WERI-Rb-1 (cell line): ENCODE measurements around the gene CD2AP.
"Not testable (repeated sequence)": the region's sequence is repeated elsewhere in the genome, so short reads cannot be mapped to it uniquely, and the experiment has no call there.

ENCODE experiments used
- DNase-seq: peaks from one replicate; pipeline ENCODE4 v3.0.0-alpha.2; 2020
- H3K27ac ChIP-seq: fragments of 250-450 bp; sonication (Bioruptor Pico); 2 replicates; pipeline ENCODE4 v1.5.1; 2020; ENCODE audit warnings: mild to moderate bottlenecking, moderate library complexity
- H3K27me3 ChIP-seq: fragments of 250-450 bp; sonication (Bioruptor Pico); 2 replicates; pipeline ENCODE4 v1.5.1; 2021; ENCODE audit warnings: mild to moderate bottlenecking, low read depth, moderate library complexity; ENCODE audit not compliant: insufficient read depth, severe bottlenecking
- H3K36me3 ChIP-seq: fragments of 250-450 bp; sonication (Bioruptor Pico); 2 replicates; pipeline ENCODE4 v1.5.1; 2020; ENCODE audit warnings: mild to moderate bottlenecking, moderate library complexity
- H3K4me3 ChIP-seq: 2 replicates; pipeline ENCODE4 v1.5.1; 2011; ENCODE audit warnings: low read depth, mild to moderate bottlenecking, control low read depth, low read length
- H3K9me3 ChIP-seq: fragments of 250-450 bp; sonication (Bioruptor Pico); 2 replicates; pipeline ENCODE4 v1.5.1; 2021; ENCODE audit warnings: mild to moderate bottlenecking, moderate library complexity; ENCODE audit not compliant: severe bottlenecking
- TF ChIP-seq, protein P1 (sequence below): IDR thresholded peaks from 2 replicates; pipeline ENCODE4 v1.5.1; 2011; ENCODE audit warnings: low read depth, mild to moderate bottlenecking, control low read depth, inconsistent platforms, low read length

CD2AP gene

DNA sequence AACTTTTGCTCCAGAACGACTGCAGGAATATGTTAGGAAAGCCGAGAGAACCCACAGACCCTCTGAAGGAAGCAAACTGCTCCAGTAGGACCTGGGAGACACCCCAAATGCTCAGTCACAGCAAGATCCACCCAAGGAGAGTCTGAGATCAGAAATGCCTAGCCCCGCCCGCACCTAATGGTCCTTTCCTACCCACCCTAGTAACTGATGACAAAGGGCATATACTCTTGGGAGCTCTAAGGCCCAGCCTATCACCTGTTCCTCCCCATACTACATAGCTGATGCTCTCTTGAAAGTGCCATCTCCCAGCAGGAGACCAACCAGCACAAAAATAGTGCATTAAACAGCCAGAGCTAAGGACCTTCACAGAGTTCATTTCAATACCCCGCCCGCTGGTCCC lies 67.6 kb downstream of the CD2AP start:
- DNase-seq: no peak
- TF ChIP-seq, protein P1, sequence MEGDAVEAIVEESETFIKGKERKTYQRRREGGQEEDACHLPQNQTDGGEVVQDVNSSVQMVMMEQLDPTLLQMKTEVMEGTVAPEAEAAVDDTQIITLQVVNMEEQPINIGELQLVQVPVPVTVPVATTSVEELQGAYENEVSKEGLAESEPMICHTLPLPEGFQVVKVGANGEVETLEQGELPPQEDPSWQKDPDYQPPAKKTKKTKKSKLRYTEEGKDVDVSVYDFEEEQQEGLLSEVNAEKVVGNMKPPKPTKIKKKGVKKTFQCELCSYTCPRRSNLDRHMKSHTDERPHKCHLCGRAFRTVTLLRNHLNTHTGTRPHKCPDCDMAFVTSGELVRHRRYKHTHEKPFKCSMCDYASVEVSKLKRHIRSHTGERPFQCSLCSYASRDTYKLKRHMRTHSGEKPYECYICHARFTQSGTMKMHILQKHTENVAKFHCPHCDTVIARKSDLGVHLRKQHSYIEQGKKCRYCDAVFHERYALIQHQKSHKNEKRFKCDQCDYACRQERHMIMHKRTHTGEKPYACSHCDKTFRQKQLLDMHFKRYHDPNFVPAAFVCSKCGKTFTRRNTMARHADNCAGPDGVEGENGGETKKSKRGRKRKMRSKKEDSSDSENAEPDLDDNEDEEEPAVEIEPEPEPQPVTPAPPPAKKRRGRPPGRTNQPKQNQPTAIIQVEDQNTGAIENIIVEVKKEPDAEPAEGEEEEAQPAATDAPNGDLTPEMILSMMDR: no peak
- Histone ChIP-seq H3K4me3 (no peak overlapping the region), H3K27me3 (no peaks in the 10 kb centered on the region), H3K27ac (no peak overlapping the region), H3K36me3 (peaks cover 44% of the 10 kb centered on the region), H3K9me3 (no peaks in the 10 kb centered on the region)

DNA sequence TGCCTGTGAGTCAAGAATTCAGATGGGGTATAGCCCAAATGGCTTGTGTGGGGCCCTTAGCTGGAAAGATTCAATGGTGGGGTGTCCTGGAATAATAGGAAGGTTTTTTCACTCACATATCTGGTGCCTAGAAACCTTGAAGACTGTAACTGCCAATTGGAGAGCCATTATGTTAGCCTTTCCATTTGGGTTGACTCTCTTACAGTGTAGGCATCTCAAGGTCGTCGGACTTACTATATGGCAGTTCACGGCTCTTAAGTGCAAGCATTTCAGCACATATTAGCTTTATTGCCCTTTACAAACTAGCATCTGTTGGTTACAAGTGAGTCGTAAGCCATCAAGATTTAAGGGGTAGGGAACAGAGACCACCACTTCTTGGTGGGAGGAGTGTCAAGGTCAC lies 74.1 kb downstream of the CD2AP start:
- H3K4me3 ChIP-seq: no peak overlapping the region
- H3K9me3 ChIP-seq: peaks cover 5% of the 10 kb centered on the region
- H3K27ac ChIP-seq: no peak overlapping the region
- peaks cover 29% of the 10 kb centered on the region for H3K36me3 ChIP-seq
- TF ChIP-seq, protein P1: no peak
- H3K27me3 ChIP-seq: no peaks in the 10 kb centered on the region
- DNase-seq: no peak

DNA sequence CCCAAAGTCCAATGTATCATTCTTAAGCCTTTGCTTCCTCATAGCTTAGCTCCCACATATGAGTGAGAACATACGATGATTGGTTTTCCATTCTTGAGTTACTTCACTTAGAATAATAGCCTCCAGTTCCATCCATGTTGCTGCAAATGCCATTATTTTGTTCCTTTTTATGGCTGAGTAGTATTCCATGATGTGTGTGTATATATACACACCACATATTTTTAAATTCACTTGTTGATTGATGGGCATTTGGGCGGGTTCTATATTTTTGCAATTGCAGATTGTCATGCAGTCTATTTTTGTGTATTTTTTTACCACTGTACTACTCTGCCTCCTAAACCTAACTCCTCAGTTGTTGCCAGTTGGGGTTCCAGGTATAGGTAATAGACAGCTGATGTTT lies 74.7 kb downstream of the CD2AP start:
- TF ChIP-seq, protein P1: no peak
- H3K9me3 ChIP-seq: peaks cover 6% of the 10 kb centered on the region

DNA sequence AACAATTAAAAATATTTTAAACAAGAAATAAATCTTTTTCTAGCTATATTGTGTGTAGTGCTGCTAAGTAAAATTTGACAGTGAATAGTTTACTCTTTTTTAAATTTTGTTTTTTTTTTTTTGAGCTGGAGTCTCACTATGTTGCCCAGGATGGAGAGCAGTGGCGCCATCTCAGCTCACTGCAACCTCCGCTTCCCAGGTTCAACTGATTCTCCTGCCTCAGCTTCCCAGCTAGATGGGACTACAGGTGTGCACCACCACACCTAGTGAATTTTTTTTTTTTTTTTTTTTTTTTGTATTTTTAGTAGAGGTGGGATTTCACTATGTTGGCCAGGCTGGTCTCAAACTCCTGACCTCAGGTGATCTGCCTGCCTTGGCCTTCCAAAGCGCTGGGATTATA lies 75.7 kb downstream of the CD2AP start:
- DNase-seq, H3K27me3 ChIP-seq, H3K27ac ChIP-seq, H3K9me3 ChIP-seq, H3K4me3 ChIP-seq: not testable (repeated sequence)
- H3K36me3 ChIP-seq: peaks cover 20% of the 10 kb centered on the region

More for the DNA sequence above, 74.7 kb downstream of the CD2AP start:
- H3K27ac ChIP-seq: no peak overlapping the region
- H3K36me3 ChIP-seq: peaks cover 24% of the 10 kb centered on the region
- H3K4me3 ChIP-seq: no peak overlapping the region
- no peak for DNase-seq
- no peaks in the 10 kb centered on the region for H3K27me3 ChIP-seq

DNA sequence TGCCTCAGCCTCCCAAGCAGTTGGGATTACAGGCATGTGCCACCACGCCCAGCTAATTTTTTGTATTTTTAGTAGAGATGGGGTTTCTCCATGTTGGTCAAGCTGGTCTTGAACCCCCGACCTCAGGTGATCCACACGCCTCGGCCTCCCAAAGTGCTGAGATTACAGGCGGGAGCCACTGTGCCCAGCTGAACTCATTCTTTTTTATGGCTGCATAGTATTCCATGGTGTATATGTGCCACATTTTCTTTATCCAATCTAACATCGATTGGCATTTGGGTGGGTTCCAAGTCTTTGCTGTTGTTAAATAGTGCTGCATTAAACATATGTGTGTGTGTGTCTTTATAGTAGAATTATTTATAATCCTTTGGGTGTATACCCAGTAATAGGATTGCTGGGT lies 78.9 kb downstream of the CD2AP start:
- not testable (repeated sequence) for H3K27me3 ChIP-seq, H3K27ac ChIP-seq, DNase-seq, H3K4me3 ChIP-seq, H3K9me3 ChIP-seq
- H3K36me3 ChIP-seq: peaks cover 14% of the 10 kb centered on the region

DNA sequence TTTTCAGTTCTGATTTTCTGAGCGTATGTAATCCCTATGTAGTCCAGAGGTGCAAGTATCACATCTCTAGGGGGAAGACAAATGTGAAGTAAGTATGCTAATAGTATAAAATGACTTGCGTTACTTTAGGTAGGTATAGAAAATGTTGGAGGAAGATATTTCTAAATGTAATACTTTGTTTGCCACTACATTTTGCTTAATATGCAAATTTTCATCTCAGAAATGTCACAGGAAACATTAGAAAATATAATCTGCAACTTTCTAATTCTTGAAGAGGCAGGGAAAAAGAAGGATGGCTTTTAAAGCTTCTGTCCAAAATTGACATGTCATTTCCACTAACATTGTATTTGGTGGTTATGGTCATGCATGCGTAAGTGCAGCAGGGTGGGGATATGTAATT lies 85.6 kb downstream of the CD2AP start:
- TF ChIP-seq, protein P1: no peak
- no peak for DNase-seq
- Histone ChIP-seq H3K4me3 (no peak overlapping the region), H3K27ac (no peak overlapping the region), H3K36me3 (peaks cover 5% of the 10 kb centered on the region), H3K27me3 (no peaks in the 10 kb centered on the region), H3K9me3 (no peaks in the 10 kb centered on the region)

DNA sequence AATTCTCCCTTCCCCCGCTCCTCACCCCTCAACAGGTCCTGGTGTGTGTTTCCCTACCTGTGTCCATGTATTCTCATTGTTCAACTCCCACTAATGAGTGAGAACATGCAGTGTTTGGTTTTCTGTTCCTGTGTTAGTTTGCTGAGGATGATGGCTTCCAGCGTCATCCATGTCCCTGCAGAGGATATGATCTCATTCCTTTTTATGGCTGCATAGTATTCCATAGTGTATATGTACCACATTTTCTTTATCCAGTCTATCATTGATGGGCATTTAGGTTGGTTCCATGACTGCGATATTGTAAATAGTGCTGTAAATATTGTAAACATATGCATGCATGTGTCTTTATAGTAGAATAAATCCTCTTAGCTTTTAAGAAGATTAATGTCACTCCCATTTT lies 89.0 kb downstream of the CD2AP start:
- not testable (repeated sequence) for H3K9me3 ChIP-seq, H3K36me3 ChIP-seq, H3K4me3 ChIP-seq, H3K27me3 ChIP-seq, DNase-seq, H3K27ac ChIP-seq
